Lung (tissue), 12 donors: ENCODE measurements around the gene CCDC148. TPM values are rescaled to one million over a fixed set of nuclear protein-coding genes. Genes with fewer than 3 reads are reported as not detected.
"Not testable (repeated sequence)": the region's sequence is repeated elsewhere in the genome, so short reads cannot be mapped to it uniquely, and the experiment has no call there.

Experiments used
- ATAC-seq: fragments of 200-7000 bp; cut with Tn5 transposase; one replicate; pipeline ENCODE4 v1.9.1; 2020; ENCODE audit warnings: moderate number of reproducible peaks; ENCODE audit not compliant: insufficient read depth, low FRiP score
- DNase-seq, 3 donors: peaks; one replicate each; pipeline ENCODE4 v3.0.0-alpha.2; 2013 to 2017
- H3K27ac ChIP-seq, 2 donors: one replicate each; pipeline ENCODE4 v1.5.1; 2013; ENCODE audit warnings: mild to moderate bottlenecking in 2 of 2, moderate library complexity in 2 of 2, control low read depth in 1 of 2, inconsistent platforms in 1 of 2, low read depth in 1 of 2, low read length in 1 of 2
- H3K27me3 ChIP-seq, 3 donors: one replicate each; pipeline ENCODE4 v1.5.1; 2013; ENCODE audit warnings: low read length in 2 of 3; ENCODE audit not compliant: control insufficient read depth in 3 of 3, insufficient read depth in 3 of 3
- H3K36me3 ChIP-seq, 4 donors: one replicate each; pipeline ENCODE4 v1.5.1; 2013; ENCODE audit warnings: low read length in 4 of 4, mild to moderate bottlenecking in 1 of 4, moderate library complexity in 1 of 4; ENCODE audit not compliant: control insufficient read depth in 4 of 4, insufficient read depth in 4 of 4
- H3K4me1 ChIP-seq, 5 donors: one replicate each; pipeline ENCODE4 v1.5.1; 2013; ENCODE audit warnings: low read length in 5 of 5, mild to moderate bottlenecking in 2 of 5, moderate library complexity in 1 of 5; ENCODE audit not compliant: control insufficient read depth in 5 of 5, insufficient read depth in 5 of 5
- H3K4me3 ChIP-seq: one replicate; pipeline ENCODE4 v1.5.1; 2013; ENCODE audit warnings: mild to moderate bottlenecking, control low read depth, moderate library complexity
- H3K9ac ChIP-seq, 2 donors: one replicate each; pipeline ENCODE4 v1.5.1; 2013; ENCODE audit warnings: low read length in 2 of 2, control low read depth in 1 of 2; ENCODE audit not compliant: insufficient read depth in 1 of 2
- H3K9me3 ChIP-seq, 4 donors: one replicate each; pipeline ENCODE4 v1.5.1; 2013; ENCODE audit warnings: low read length in 3 of 4, mild to moderate bottlenecking in 1 of 4, moderate library complexity in 1 of 4; ENCODE audit not compliant: control insufficient read depth in 4 of 4, insufficient read depth in 3 of 4
- WGBS, 2 donors: extraction: QIAGEN DNeasy Blood & Tissue Kit; methylation state at CpG; one replicate each; pipeline ENCODE4 v1.1.7; 2013; 5-methylcytosine and 5-hydroxymethylcytosine counted together
- polyA plus RNA-seq, 2 donors: library from polyadenylated mRNA; stranded (reverse); fragments of 200-250 nt; gene quantifications; one replicate each; pipeline ENCODE4 v1.2.1, GENCODE V29; 2013
- total RNA-seq, 2 donors: library from RNA; depleted of rRNA in 1 of 2; stranded (reverse); fragments of >200 nt in 1 of 2; gene quantifications; one replicate each; pipeline ENCODE4 v1.2.1, GENCODE V29; 2014 to 2021
- TF ChIP-seq, protein P1 (sequence below): IDR thresholded peaks from 2 replicates; pipeline ENCODE4 v1.5.1; 2012; ENCODE audit warnings: mild to moderate bottlenecking; ENCODE audit errors: control extremely low read depth, extremely low read depth
- donor health status: control.
- donor health status: control.
- donor health status: Bipolar disorder and iron deficiency.
- donor health status: healthy.
- donor health status: DM: yes; HTN: yes; CAD: no.

Gene CCDC148
- total and polyA plus RNA-seq, 4 donors: 0.61 to 8.6 (median 2.5) TPM

DNA sequence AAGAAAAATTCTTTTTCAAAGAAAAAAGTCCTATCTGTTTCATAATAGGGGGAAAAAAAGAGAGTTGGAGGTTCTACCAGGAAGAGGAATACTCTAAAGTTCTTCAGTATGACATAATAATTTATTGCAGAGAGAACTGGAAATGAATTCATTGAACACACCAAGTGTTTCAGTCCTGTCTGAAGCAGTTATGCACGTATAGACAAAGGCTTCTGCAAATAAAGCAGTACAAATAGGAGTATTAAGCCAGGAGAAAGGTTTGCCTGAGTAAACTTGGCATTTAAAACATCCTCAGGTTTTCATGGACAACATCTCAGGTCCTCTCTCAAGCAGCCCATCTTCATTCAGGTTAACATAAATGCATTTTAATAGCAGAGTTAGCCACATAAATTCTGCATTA lies 141.6 kb downstream of the CCDC148 start:
- WGBS, 2 donors: 35 to 47% methylated on average over 1 of the region's 1 CpG
- no peak for DNase-seq
- H3K4me1 ChIP-seq: peaks cover 0 to 13% (median 0%) of the 10 kb centered on the region in 5 donors
- H3K27me3 ChIP-seq: no peaks in the 10 kb centered on the region
- no peaks in the 10 kb centered on the region for H3K36me3 ChIP-seq
- H3K9me3 ChIP-seq: no peaks in the 10 kb centered on the region
- TF ChIP-seq, protein P1, sequence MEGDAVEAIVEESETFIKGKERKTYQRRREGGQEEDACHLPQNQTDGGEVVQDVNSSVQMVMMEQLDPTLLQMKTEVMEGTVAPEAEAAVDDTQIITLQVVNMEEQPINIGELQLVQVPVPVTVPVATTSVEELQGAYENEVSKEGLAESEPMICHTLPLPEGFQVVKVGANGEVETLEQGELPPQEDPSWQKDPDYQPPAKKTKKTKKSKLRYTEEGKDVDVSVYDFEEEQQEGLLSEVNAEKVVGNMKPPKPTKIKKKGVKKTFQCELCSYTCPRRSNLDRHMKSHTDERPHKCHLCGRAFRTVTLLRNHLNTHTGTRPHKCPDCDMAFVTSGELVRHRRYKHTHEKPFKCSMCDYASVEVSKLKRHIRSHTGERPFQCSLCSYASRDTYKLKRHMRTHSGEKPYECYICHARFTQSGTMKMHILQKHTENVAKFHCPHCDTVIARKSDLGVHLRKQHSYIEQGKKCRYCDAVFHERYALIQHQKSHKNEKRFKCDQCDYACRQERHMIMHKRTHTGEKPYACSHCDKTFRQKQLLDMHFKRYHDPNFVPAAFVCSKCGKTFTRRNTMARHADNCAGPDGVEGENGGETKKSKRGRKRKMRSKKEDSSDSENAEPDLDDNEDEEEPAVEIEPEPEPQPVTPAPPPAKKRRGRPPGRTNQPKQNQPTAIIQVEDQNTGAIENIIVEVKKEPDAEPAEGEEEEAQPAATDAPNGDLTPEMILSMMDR: no peak
- no peak for ATAC-seq
- no peak overlapping the region for H3K27ac ChIP-seq
- no peak overlapping the region for H3K9ac ChIP-seq
- no peak overlapping the region for H3K4me3 ChIP-seq

DNA sequence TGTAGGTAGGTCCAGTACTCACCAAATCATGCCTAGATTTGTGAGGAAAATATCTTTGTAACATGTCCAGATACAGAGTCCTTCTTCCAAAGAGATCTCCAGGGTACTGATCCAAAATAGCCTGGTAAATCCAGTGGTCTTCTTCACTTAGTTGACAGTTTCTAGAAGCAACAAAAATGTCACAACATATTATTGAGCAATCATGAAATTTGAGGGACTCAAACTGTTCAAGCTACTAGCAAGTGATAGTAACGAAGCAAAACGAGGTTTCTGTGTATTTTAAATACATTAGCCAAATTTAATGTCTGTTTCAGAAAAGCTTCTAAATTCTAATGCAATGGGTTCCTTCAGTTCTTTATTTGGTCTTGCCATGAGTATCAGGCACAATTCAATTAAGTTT lies 142.8 kb downstream of the CCDC148 start:
- H3K4me3 ChIP-seq: no peak overlapping the region
- TF ChIP-seq, protein P1: no peak
- peak in 1 of 3 donors; percentile 40 for DNase-seq
- H3K4me1 ChIP-seq: peaks cover 0 to 13% (median 0%) of the 10 kb centered on the region in 5 donors
- H3K9ac ChIP-seq: no peak overlapping the region
- no peak overlapping the region for H3K27ac ChIP-seq
- no peaks in the 10 kb centered on the region for H3K36me3 ChIP-seq
- H3K27me3 ChIP-seq: no peaks in the 10 kb centered on the region
- no peak for ATAC-seq
- no peaks in the 10 kb centered on the region for H3K9me3 ChIP-seq
- 45 to 69% methylated on average over 2 of the region's 2 CpGs for WGBS, 2 donors

DNA sequence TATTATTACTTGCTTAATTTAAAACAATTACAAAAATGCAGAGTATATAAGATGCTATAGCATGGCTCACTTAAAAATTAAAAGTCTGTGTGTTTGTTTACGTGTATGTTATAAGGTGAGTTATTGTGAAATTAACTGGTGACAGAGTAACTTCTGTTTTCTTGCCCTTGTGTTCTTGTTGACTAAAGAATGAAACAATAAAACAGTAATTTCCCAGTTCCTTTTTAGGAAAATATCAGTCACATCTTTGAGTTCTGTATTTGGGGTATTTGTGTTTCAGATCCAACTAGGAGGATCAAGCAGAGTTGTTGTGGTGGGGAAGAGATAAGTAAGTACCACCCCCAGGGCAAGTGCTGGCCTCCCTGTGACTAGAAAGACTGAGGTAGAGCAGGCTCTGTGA lies 143.6 kb downstream of the CCDC148 start:
- H3K4me1 ChIP-seq: peaks cover 0 to 13% (median 0%) of the 10 kb centered on the region in 5 donors
- WGBS, 2 donors: 40 to 76% methylated on average over 1 of the region's 1 CpG
- H3K9ac ChIP-seq: no peak overlapping the region
- H3K27me3 ChIP-seq: no peaks in the 10 kb centered on the region
- TF ChIP-seq, protein P1: no peak
- no peak overlapping the region for H3K27ac ChIP-seq
- no peak for DNase-seq
- ATAC-seq: no peak
- H3K9me3 ChIP-seq: no peaks in the 10 kb centered on the region
- no peak overlapping the region for H3K4me3 ChIP-seq
- H3K36me3 ChIP-seq: no peaks in the 10 kb centered on the region

DNA sequence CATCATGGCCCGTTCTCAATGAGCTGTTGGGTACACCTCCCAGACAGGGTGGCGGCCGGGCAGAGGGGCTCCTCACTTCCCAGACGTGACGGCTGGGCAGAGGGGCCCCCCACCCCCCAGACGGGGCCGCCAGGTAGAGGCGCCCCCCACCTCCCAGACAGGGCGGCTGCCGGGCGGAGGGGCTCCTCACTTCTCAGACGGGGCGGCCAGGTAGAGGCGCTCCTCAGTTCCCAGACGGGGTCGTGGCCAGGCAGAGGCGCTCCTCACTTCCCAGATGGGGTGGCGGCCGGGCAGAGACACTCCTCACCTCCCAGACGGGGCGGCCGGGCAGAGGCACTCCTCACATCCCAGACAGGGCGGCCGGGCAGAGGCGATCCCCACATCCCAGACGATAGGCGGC lies 146.1 kb downstream of the CCDC148 start:
- DNase-seq, H3K27me3 ChIP-seq, H3K27ac ChIP-seq, ATAC-seq, H3K4me1 ChIP-seq, H3K4me3 ChIP-seq, H3K9me3 ChIP-seq, H3K36me3 ChIP-seq, H3K9ac ChIP-seq: not testable (repeated sequence)
- WGBS, 2 donors: 97 to 98% methylated on average over 18 to 27 of the region's 27 CpGs
